Common myeloid progenitor, CD34-positive (primary cell): ENCODE results near the gene TIMM22.

Experiments used
- CTCF ChIA-PET: fragments of 350-600 bp; sonication (Branson Sonifier 250); formaldehyde crosslinking; loops from one replicate; lab custom pipeline; 2021; ENCODE audit warnings: antibody characterized with exemption; lab: Charles Lee
- POLR2A ChIA-PET: fragments of 350-600 bp; sonication (Branson Sonifier 250); formaldehyde crosslinking; loops from one replicate; lab custom pipeline; 2021; ENCODE audit warnings: antibody characterized with exemption; lab: Charles Lee
- DNase-seq, 3 donors: peaks; one replicate each; pipeline versions ENCODE4 v3.0.0 to v3.0.0-alpha.2; 2013
- H3K27ac ChIP-seq, 2 experiments: 1 replicate in 1 of 2; 2 replicates in 1 of 2; pipeline ENCODE4 v1.7.0; 2013; ENCODE audit warnings: inconsistent platforms in 2 of 2, low read length in 2 of 2, mild to moderate bottlenecking in 2 of 2, low read depth in 1 of 2, moderate library complexity in 1 of 2; ENCODE audit not compliant: severe bottlenecking in 2 of 2, insufficient read depth in 1 of 2, poor library complexity in 1 of 2
- H3K27me3 ChIP-seq, 5 experiments: replicated peaks in 2 of 5; 1 replicate in 3 of 5; 2 replicates in 2 of 5; pipeline versions ENCODE4 v1.6.1 to v1.7.0; 2013; ENCODE audit warnings: low read length in 4 of 5, mild to moderate bottlenecking in 2 of 5, moderate library complexity in 2 of 5, inconsistent platforms in 1 of 5; ENCODE audit not compliant: insufficient read depth in 5 of 5, control insufficient read depth in 4 of 5
- H3K36me3 ChIP-seq, 4 experiments: 1 replicate in 2 of 4; 2 replicates in 2 of 4; pipeline versions ENCODE4 v1.6.1 to v1.7.0; 2013; ENCODE audit warnings: low read length in 3 of 4, control low read depth in 1 of 4, mild to moderate bottlenecking in 1 of 4; ENCODE audit not compliant: control insufficient read depth in 4 of 4, insufficient read depth in 4 of 4
- H3K4me1 ChIP-seq, 4 experiments: 1 replicate in 3 of 4; 2 replicates in 1 of 4; pipeline versions ENCODE4 v1.6.1 to v1.7.1; 2013; ENCODE audit warnings: low read length in 3 of 4, mild to moderate bottlenecking in 3 of 4, control low read depth in 1 of 4, inconsistent platforms in 1 of 4, moderate library complexity in 1 of 4; ENCODE audit not compliant: control insufficient read depth in 4 of 4, insufficient read depth in 4 of 4; ENCODE audit errors: control extremely low read depth in 1 of 4
- H3K4me3 ChIP-seq, 7 experiments: 1 replicate in 4 of 7; 2 replicates in 3 of 7; pipeline versions ENCODE4 v1.5.1 to v1.7.0; 2013; ENCODE audit warnings: mild to moderate bottlenecking in 7 of 7, low read length in 6 of 7, moderate library complexity in 6 of 7, inconsistent platforms in 2 of 7, low read depth in 2 of 7, control low read depth in 1 of 7; ENCODE audit not compliant: insufficient read depth in 4 of 7, control insufficient read depth in 1 of 7; ENCODE audit errors: extremely low read depth in 1 of 7
- H3K9me3 ChIP-seq, 5 experiments: 1 replicate in 4 of 5; 2 replicates in 1 of 5; pipeline versions ENCODE4 v1.6.1 to v1.7.1; 2013; ENCODE audit warnings: low read length in 4 of 5, mild to moderate bottlenecking in 2 of 5, inconsistent platforms in 1 of 5, low read depth in 1 of 5, moderate library complexity in 1 of 5; ENCODE audit not compliant: control insufficient read depth in 4 of 5, insufficient read depth in 2 of 5; ENCODE audit errors: control extremely low read depth in 1 of 5
- WGBS: methylation state at CpG from one replicate; pipeline ENCODE4 v1.1.5; 2013; ENCODE audit not compliant: insufficient coverage; 5-methylcytosine and 5-hydroxymethylcytosine counted together

Gene TIMM22

GRCh38 chr17:1032391-1032790 lies 35.5 kb downstream of the TIMM22 start:
- Histone ChIP-seq H3K36me3 (peaks cover 0 to 16% (median 4%) of the 10 kb centered on the region in 4 experiments), H3K9me3 (no peaks in the 10 kb centered on the region), H3K4me1 (peaks cover 0 to 16% (median 8%) of the 10 kb centered on the region in 4 experiments), H3K27ac (no peak overlapping the region), H3K27me3 (peaks cover 0 to 2% (median 0%) of the 10 kb centered on the region in 5 experiments), H3K4me3 (no peak overlapping the region)
- CTCF ChIA-PET: no interaction called here
- POLR2A ChIA-PET: no interaction called here
- DNase-seq: no peak
- 93% methylated on average over 12 of the region's 27 CpGs for WGBS

- POLR2A ChIA-PET: no interaction called here
Measured at GRCh38 chr17:1033503-1033902, 36.6 kb downstream of the TIMM22 start.

DNA sequence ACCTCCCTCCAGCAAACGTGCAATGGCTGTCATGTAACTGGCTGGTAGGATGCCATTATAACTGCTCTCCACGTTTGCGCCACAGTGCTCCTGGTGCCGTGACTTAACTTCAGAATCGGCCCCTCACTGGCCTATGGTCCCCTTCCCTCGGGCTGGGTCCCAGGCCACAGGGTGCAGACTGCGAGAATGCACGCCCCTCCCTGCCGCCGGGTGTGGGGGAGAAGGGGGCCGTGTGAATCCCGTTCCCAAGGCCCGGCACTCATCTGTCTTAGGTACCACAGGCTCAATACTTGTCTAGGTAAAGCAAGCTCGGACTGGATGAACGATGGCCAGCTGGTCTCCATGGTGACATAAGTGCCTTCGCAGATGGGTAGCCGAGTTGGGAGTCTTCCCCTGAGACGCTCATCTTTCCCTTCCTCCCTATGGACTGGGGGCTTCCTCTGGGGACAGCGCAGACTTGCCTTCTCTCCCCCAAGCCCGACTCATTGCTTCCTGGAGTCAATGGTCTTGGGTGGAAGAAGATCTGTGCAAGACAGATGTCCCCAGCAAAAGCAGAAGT lies 37.8 kb downstream of the TIMM22 start:
- POLR2A ChIA-PET: no interaction called here
- Histone ChIP-seq H3K9me3 (no peaks in the 10 kb centered on the region), H3K4me1 (peaks cover 0 to 24% (median 16%) of the 10 kb centered on the region in 4 experiments), H3K27ac (no peak overlapping the region), H3K4me3 (no peak overlapping the region), H3K36me3 (peaks cover 0 to 23% (median 3%) of the 10 kb centered on the region in 4 experiments), H3K27me3 (peaks cover 0 to 2% (median 0%) of the 10 kb centered on the region in 5 experiments)
- CTCF ChIA-PET: no interaction called here
- WGBS: 93% methylated on average over 18 of the region's 20 CpGs
- no peak for DNase-seq

More at GRCh38 chr17:1033503-1033902, 36.6 kb downstream of the TIMM22 start:
- Histone ChIP-seq H3K36me3 (peaks cover 0 to 21% (median 4%) of the 10 kb centered on the region in 4 experiments), H3K27ac (no peak overlapping the region), H3K4me1 (peaks cover 0 to 16% (median 8%) of the 10 kb centered on the region in 4 experiments), H3K27me3 (peaks cover 0 to 2% (median 0%) of the 10 kb centered on the region in 5 experiments), H3K9me3 (no peaks in the 10 kb centered on the region), H3K4me3 (no peak overlapping the region)
- DNase-seq: peak in 2 of 3 donors; percentile 59 to 74
- CTCF ChIA-PET: interaction anchor here (0.9 to 1.0 kb wide), 2 partner anchors 10 to 25 kb away, joined by 3 read pairs; no protein-coding TSS in a partner anchor
- 20% methylated on average over 8 of the region's 11 CpGs for WGBS

DNA sequence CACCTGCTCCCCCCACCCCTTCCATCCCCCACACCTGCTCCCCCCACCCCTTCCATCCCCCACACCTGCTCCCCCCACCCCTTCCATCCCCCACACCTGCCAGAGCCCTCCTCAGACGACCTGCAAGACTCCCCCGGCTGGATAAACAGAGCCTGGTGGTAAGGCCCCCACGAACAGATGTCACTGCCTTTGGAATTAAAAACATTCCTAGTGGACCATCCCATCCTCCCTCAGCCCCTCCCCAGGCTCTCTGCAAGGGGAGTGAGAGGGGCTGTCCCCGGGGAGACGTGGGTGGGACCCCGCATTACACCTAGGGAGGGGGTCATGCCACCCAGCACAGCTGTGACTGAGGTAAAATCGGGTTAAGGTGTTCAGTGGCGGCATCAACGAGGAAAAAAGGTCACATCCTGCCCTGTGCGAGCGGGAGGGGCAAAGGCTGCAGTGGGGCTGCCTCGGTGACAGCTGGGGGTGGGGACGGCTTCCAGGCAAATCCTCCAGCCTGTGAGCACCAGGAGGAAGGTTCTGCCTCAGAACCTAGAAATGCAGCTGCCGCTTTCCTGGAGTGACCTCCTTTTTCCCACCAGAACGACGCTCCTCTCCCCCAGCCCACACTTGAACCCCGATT lies 38.7 kb downstream of the TIMM22 start:
- ChIA-PET CTCF (interaction anchor here (1.2 to 2.1 kb wide), 2 partner anchors 20 to 36 kb away, joined by 3 to 6 read pairs; no protein-coding TSS in a partner anchor), POLR2A (no interaction called here)
- Histone ChIP-seq H3K4me1 (peaks cover 0 to 34% (median 25%) of the 10 kb centered on the region in 4 experiments), H3K36me3 (peaks cover 0 to 21% (median 3%) of the 10 kb centered on the region in 4 experiments), H3K9me3 (no peaks in the 10 kb centered on the region), H3K4me3 (no peak overlapping the region), H3K27me3 (peaks cover 0 to 2% (median 0%) of the 10 kb centered on the region in 5 experiments), H3K27ac (no peak overlapping the region)
- 74% methylated on average over 9 of the region's 17 CpGs for WGBS
- DNase-seq: peak in 1 of 3 donors; percentile 9

DNA sequence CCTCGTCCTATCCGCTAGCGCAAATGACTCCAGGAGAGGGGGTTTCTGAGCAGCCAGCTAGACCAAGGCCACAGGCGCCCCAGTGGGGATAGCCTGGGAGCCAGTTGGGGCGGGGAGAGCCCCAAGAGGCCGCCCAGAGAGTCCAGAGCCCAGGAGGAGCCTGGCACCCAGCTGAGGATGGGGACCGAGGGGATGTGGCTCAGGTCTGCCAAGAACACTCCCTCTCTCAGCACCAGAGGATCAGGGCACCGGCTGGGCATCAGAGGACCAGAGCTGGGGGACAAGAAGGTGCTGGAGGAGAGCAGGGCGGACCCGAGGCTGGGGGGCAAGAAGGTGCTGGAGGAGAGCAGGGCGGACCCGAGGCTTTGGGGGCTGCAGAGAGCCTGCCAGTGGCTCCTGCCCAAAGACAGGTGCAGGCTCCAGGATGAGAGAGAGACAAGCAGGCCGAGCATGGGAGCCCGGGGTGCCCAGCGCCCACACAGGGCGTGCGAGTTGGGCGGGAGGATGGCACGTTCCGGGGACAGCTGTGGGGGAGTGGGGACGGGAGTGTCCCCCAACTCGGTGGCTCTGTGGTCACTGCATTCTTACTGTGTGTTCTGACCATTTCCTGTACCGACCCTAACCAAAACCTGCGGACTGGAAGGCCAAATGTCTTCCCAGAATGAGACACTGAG lies 39.4 kb downstream of the TIMM22 start:
- H3K4me1 ChIP-seq: peaks cover 0 to 39% (median 32%) of the 10 kb centered on the region in 4 experiments
- no peak for DNase-seq
- peaks cover 0 to 2% (median 0%) of the 10 kb centered on the region in 5 experiments for H3K27me3 ChIP-seq
- no peaks in the 10 kb centered on the region for H3K9me3 ChIP-seq
- peaks cover 0 to 24% (median 3%) of the 10 kb centered on the region in 4 experiments for H3K36me3 ChIP-seq
- POLR2A ChIA-PET: no interaction called here
- no peak overlapping the region for H3K4me3 ChIP-seq
- CTCF ChIA-PET: interaction anchor here (1.2 to 2.1 kb wide), 2 partner anchors 19 to 37 kb away, joined by 3 to 6 read pairs; no protein-coding TSS in a partner anchor
- WGBS: 96% methylated on average over 19 of the region's 24 CpGs
- no peak overlapping the region for H3K27ac ChIP-seq

DNA sequence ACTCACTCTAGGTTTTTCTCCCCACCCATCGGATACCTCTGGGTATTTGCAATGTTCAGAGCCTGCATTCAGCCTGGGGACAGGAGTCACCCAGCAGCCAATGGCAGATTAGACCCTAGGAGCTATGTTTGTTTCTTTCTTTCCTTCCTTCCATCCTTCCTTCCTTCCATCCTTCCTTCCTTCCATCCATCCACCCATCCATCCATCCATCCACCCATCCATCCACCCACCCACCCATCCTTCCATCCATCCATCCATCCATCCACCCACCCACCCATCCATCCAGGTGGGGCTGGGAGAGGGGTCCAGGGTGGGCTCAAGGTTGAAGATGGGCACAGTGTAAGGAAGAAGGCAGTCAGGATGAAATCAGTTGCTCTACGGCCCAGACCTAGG lies 39.9 kb downstream of the TIMM22 start:
- DNase-seq: no peak
- Histone ChIP-seq H3K4me3 (no peak overlapping the region), H3K4me1 (peaks cover 0 to 39% (median 32%) of the 10 kb centered on the region in 4 experiments), H3K9me3 (no peaks in the 10 kb centered on the region), H3K36me3 (peaks cover 0 to 26% (median 3%) of the 10 kb centered on the region in 4 experiments), H3K27me3 (peaks cover 0 to 2% (median 0%) of the 10 kb centered on the region in 5 experiments), H3K27ac (no peak overlapping the region)
- WGBS: 94% methylated on average over 2 of the region's 2 CpGs
- ChIA-PET POLR2A (no interaction called here), CTCF (interaction anchor here (1.2 to 2.1 kb wide), 2 partner anchors 19 to 38 kb away, joined by 3 to 6 read pairs; no protein-coding TSS in a partner anchor)
